ENCODE measurements around the gene IDS. TPM values are rescaled to one million over a fixed set of nuclear protein-coding genes. Genes with fewer than 3 reads are reported as not detected.
"Not testable (repeated sequence)": the region's sequence is repeated elsewhere in the genome, so short reads cannot be mapped to it uniquely, and the experiment has no call there.

IDS gene
- total RNA-seq, 1 donor from 2014 or later, result 33.9 TPM

- no peak overlapping the region for H3K4me3 Mint-ChIP-seq (ENCODE audit: low read depth)
- H3K36me3 Mint-ChIP-seq (ENCODE audit: insufficient read depth), result peaks cover 11% of the 10 kb centered on the region
- H3K27me3 Mint-ChIP-seq, result no peaks in the 10 kb centered on the region
- peaks cover 3% of the 10 kb centered on the region for H3K4me1 Mint-ChIP-seq (ENCODE audit: low read depth)
- DNase-seq (ENCODE audit: low spot score, unreplicated experiment), result no peak
- TF ChIP-seq, protein P1, sequence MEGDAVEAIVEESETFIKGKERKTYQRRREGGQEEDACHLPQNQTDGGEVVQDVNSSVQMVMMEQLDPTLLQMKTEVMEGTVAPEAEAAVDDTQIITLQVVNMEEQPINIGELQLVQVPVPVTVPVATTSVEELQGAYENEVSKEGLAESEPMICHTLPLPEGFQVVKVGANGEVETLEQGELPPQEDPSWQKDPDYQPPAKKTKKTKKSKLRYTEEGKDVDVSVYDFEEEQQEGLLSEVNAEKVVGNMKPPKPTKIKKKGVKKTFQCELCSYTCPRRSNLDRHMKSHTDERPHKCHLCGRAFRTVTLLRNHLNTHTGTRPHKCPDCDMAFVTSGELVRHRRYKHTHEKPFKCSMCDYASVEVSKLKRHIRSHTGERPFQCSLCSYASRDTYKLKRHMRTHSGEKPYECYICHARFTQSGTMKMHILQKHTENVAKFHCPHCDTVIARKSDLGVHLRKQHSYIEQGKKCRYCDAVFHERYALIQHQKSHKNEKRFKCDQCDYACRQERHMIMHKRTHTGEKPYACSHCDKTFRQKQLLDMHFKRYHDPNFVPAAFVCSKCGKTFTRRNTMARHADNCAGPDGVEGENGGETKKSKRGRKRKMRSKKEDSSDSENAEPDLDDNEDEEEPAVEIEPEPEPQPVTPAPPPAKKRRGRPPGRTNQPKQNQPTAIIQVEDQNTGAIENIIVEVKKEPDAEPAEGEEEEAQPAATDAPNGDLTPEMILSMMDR (IDR thresholded peaks at IDR 0.05; ENCODE audit: unreplicated experiment), result no peak
- peaks cover 4% of the 10 kb centered on the region for H3K9me3 Mint-ChIP-seq (ENCODE audit: low read depth)
- no peak overlapping the region for H3K27ac Mint-ChIP-seq
Observed at GRCh38 chrX:149531599-149531998, 26.5 kb upstream of the IDS start.

DNA sequence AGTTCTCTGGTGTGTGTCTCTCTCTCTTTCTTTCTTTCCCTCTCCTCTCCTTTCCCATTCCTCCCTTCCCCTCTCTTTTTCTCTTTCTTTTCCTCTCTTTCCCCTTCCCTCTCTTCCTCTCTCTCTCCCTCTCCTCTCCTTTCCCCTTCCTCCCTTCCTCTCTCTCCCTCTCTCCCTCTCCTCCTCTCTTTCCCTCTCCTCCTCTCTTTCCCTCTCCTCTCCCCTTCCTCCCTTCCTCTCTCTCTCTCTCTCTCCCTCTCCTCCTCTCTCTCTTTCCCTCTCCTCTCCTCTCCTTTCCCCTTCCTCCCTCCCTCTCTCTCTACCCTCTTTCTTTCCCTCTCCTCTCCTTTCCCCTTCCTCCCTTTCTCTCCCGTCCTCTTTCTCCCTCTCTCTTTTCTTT lies 23.3 kb upstream of the IDS start:
- Mint-ChIP-seq H3K4me3 (ENCODE audit: low read depth) (no peak overlapping the region), H3K27ac (no peak overlapping the region), H3K9me3 (ENCODE audit: low read depth) (peaks cover 4% of the 10 kb centered on the region), H3K4me1 (ENCODE audit: low read depth) (peaks cover 3% of the 10 kb centered on the region), H3K36me3 (ENCODE audit: insufficient read depth) (peaks cover 11% of the 10 kb centered on the region), H3K27me3 (no peaks in the 10 kb centered on the region)
- DNase-seq (ENCODE audit: low spot score, unreplicated experiment), result no peak
- TF ChIP-seq, protein P1 (IDR thresholded peaks at IDR 0.05; ENCODE audit: unreplicated experiment), result no peak

GRCh38 chrX:149527705-149528104 lies 22.6 kb upstream of the IDS start:
- H3K4me1 Mint-ChIP-seq (ENCODE audit: low read depth), result peaks cover 3% of the 10 kb centered on the region
- no peak for DNase-seq (ENCODE audit: low spot score, unreplicated experiment)
- H3K9me3 Mint-ChIP-seq (ENCODE audit: low read depth), result peaks cover 4% of the 10 kb centered on the region
- peaks cover 11% of the 10 kb centered on the region for H3K36me3 Mint-ChIP-seq (ENCODE audit: insufficient read depth)
- no peaks in the 10 kb centered on the region for H3K27me3 Mint-ChIP-seq
- TF ChIP-seq, protein P1 (IDR thresholded peaks at IDR 0.05; ENCODE audit: unreplicated experiment), result peak; percentile 37
- no peak overlapping the region for H3K4me3 Mint-ChIP-seq (ENCODE audit: low read depth)
- no peak overlapping the region for H3K27ac Mint-ChIP-seq

GRCh38 chrX:149526318-149527033 lies 21.4 kb upstream of the IDS start:
- not testable (repeated sequence) for H3K9me3 Mint-ChIP-seq (ENCODE audit: low read depth); H3K4me3 Mint-ChIP-seq (ENCODE audit: low read depth); H3K4me1 Mint-ChIP-seq (ENCODE audit: low read depth); H3K27me3 Mint-ChIP-seq; H3K27ac Mint-ChIP-seq; DNase-seq (ENCODE audit: low spot score, unreplicated experiment)
- H3K36me3 Mint-ChIP-seq (ENCODE audit: insufficient read depth), result peaks cover 11% of the 10 kb centered on the region

DNA sequence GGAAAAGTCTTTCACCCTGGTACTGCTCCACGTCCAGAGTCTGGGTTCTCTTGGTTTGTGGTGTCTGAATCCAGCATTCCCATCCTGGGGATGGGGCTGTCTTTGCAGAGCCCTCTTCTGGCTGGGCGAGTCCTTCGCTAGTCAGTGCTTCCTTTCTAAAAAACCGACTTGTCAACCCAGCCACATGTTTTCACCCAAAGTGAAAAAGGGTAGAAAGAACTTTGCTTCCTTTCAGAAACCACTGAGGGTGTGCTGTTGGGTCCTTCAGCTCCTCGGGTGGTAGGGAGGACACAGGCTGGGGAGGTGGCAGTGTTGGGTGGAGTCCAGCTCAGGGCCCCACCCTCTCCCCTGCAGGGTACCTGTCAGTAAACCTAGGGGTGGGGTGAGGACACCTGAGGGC lies 20.8 kb upstream of the IDS start:
- H3K36me3 Mint-ChIP-seq (ENCODE audit: insufficient read depth); H3K4me1 Mint-ChIP-seq (ENCODE audit: low read depth); DNase-seq (ENCODE audit: low spot score, unreplicated experiment); H3K27ac Mint-ChIP-seq; H3K27me3 Mint-ChIP-seq; H3K4me3 Mint-ChIP-seq (ENCODE audit: low read depth); H3K9me3 Mint-ChIP-seq (ENCODE audit: low read depth): not testable (repeated sequence)

GRCh38 chrX:149525389-149525788 lies 20.3 kb upstream of the IDS start:
- DNase-seq (ENCODE audit: low spot score, unreplicated experiment); H3K36me3 Mint-ChIP-seq (ENCODE audit: insufficient read depth); H3K4me3 Mint-ChIP-seq (ENCODE audit: low read depth); H3K4me1 Mint-ChIP-seq (ENCODE audit: low read depth); H3K27ac Mint-ChIP-seq; H3K9me3 Mint-ChIP-seq (ENCODE audit: low read depth); H3K27me3 Mint-ChIP-seq: not testable (repeated sequence)

DNA sequence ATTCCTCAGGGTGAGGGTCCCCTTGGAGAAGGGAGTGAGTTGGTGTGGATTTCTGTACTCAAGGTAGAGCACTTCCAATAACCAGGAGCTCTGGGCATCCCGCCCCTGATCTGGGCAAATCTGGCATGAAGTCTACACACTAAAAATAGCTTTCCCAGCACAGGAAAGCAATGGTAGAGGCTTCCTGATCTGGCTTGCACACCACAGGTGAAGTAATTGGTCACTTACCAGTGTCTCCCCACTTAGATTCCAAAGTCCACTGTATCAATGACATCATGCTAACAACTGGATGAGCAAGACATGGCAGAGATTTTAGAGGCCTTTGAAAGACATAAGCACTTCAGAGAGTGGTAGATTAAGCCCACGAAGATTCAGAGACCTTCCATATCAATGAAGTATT lies 17.8 kb upstream of the IDS start:
- no peaks in the 10 kb centered on the region for H3K27me3 Mint-ChIP-seq
- no peak for DNase-seq (ENCODE audit: low spot score, unreplicated experiment)
- H3K27ac Mint-ChIP-seq, result no peak overlapping the region
- H3K36me3 Mint-ChIP-seq (ENCODE audit: insufficient read depth), result peaks cover 3% of the 10 kb centered on the region
- no peak overlapping the region for H3K4me3 Mint-ChIP-seq (ENCODE audit: low read depth)
- peaks cover 21% of the 10 kb centered on the region for H3K9me3 Mint-ChIP-seq (ENCODE audit: low read depth)
- H3K4me1 Mint-ChIP-seq (ENCODE audit: low read depth), result peaks cover 2% of the 10 kb centered on the region
- TF ChIP-seq, protein P1 (IDR thresholded peaks at IDR 0.05; ENCODE audit: unreplicated experiment), result no peak

Measured in progenitor cell of endocrine pancreas (in vitro differentiated cells).